ENCODE data around the gene ERICH3.

- TF ChIP-seq TAF1 (conservative IDR thresholded peaks at IDR 0.05) (no peak), CTCF (IDR thresholded peaks at IDR 0.05; ENCODE audit: low read depth, low read length, missing input control) (no peak), SP1 (IDR thresholded peaks at IDR 0.05) (no peak), HNF4A (conservative IDR thresholded peaks at IDR 0.05) (no peak), EGR1 (IDR thresholded peaks at IDR 0.05; ENCODE audit: low read depth in 2 of 2) (no peak), REST (IDR thresholded peaks at IDR 0.05) (no peak), ATF3 (IDR thresholded peaks at IDR 0.05) (no peak), MAX (IDR thresholded peaks at IDR 0.05) (no peak), JUND (IDR thresholded peaks at IDR 0.05) (no peak), YY1 (IDR thresholded peaks at IDR 0.05) (no peak)
Observed at GRCh38 chr1:74654708-74655107, 18.9 kb downstream of the ERICH3 start.

All from liver (tissue), 3 donors.